Endodermal cell (in vitro differentiated cells): ENCODE data around the gene HSD17B12. TPM values are rescaled to one million over a fixed set of nuclear protein-coding genes. Genes with fewer than 3 reads are reported as not detected.

ENCODE experiments used
- DNase-seq: peaks from one replicate; pipeline ENCODE4 v3.0.0-alpha.2; 2017
- H3K27ac ChIP-seq: 2 replicates; pipeline ENCODE4 v1.5.1; 2013; ENCODE audit warnings: mild to moderate bottlenecking, low read depth, low read length, moderate library complexity
- H3K27me3 ChIP-seq: 2 replicates; pipeline ENCODE4 v1.6.1; 2013; ENCODE audit warnings: mild to moderate bottlenecking, low read length, moderate library complexity; ENCODE audit not compliant: insufficient read depth, control insufficient read depth, poor library complexity, severe bottlenecking
- H3K36me3 ChIP-seq: 2 replicates; pipeline ENCODE4 v1.7.0; 2013; ENCODE audit warnings: mild to moderate bottlenecking, low read length, moderate library complexity; ENCODE audit not compliant: control insufficient read depth, insufficient read depth
- H3K4me1 ChIP-seq: one replicate; pipeline ENCODE4 v1.7.0; 2013; ENCODE audit warnings: low read length; ENCODE audit not compliant: control insufficient read depth, insufficient read depth
- H3K4me3 ChIP-seq: 2 replicates; pipeline ENCODE4 v1.5.1; 2013; ENCODE audit warnings: mild to moderate bottlenecking, low read length, moderate library complexity
- H3K9ac ChIP-seq: 2 replicates; pipeline ENCODE4 v1.6.1; 2013; ENCODE audit warnings: mild to moderate bottlenecking, low read length, moderate library complexity; ENCODE audit not compliant: poor library complexity, severe bottlenecking; ENCODE audit errors: extremely low read depth
- H3K9me3 ChIP-seq: 2 replicates; pipeline ENCODE4 v1.6.1; 2013; ENCODE audit warnings: mild to moderate bottlenecking, low read length, moderate library complexity; ENCODE audit not compliant: control insufficient read depth
- H3K27ac Mint-ChIP-seq: 2 replicates; pipeline ENCODE4 v1.8.0; 2020; ENCODE audit warnings: mixed read lengths
- H3K27me3 Mint-ChIP-seq: 2 replicates; pipeline ENCODE4 v1.8.0; 2021; ENCODE audit warnings: mild to moderate bottlenecking, mixed read lengths; ENCODE audit not compliant: insufficient read depth
- H3K36me3 Mint-ChIP-seq: 2 replicates; pipeline ENCODE4 v1.8.0; 2020; ENCODE audit warnings: low read depth, mixed read lengths
- H3K4me1 Mint-ChIP-seq: 2 replicates; pipeline ENCODE4 v1.8.0; 2020; ENCODE audit warnings: mixed read lengths
- H3K4me3 Mint-ChIP-seq: 2 replicates; pipeline ENCODE4 v1.8.0; 2020; ENCODE audit warnings: mild to moderate bottlenecking, moderate library complexity, mixed read lengths
- H3K9me3 Mint-ChIP-seq: 2 replicates; pipeline ENCODE4 v1.8.0; 2020; ENCODE audit warnings: mild to moderate bottlenecking, mixed read lengths
- WGBS, 2 experiments: methylation state at CpG; one replicate each; pipeline versions ENCODE4 v1.1.5 to v1.1.7; 2013; ENCODE audit warnings: missing lambda C conversion rate in 2 of 2, mixed read lengths in 1 of 2; ENCODE audit not compliant: insufficient coverage in 1 of 2, insufficient read length in 1 of 2; 5-methylcytosine and 5-hydroxymethylcytosine counted together
- total RNA-seq, 2 donors: library from RNA; stranded (reverse); fragmentation: NEBNext Ultra II Directional in 1 of 2; extraction: Animal tissue kit (Norgen Biotek cat#: 25700) in 1 of 2; gene quantifications; 2 replicates in 1 of 2; 3 replicates in 1 of 2; pipeline ENCODE4 v1.2.1, GENCODE V29; 2021
- TF ChIP-seq, protein P1 (sequence below): fragments of 200-600 bp; sonication (generic); conservative IDR thresholded peaks from 2 replicates; pipeline ENCODE4 v1.5.0; 2021; ENCODE audit warnings: antibody characterized with exemption, mild to moderate bottlenecking

HSD17B12 gene
- total RNA-seq, 2 donors from 2014 or later, result 109 to 138 TPM

DNA sequence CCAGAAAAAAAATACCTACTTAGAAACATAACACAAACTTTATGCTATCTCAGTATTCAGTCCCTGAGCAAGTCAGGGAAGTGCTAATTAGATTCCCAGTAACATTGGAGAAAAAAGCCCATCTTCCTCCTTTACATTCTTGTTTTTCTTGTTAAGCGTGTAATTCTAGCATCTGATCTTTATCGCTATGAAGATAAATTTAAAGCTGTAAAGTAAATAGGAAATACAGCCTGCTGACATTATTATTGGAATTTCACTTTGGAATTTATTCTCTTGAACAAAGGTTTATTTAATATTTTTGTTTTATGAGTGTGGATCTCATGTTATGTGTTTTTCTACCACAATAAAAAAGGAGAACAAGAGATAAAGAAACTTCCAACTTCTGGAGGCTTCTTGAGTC lies 214.0 kb downstream of the HSD17B12 start:
- Histone ChIP-seq H3K9ac (no peak overlapping the region), H3K4me1 (no peaks in the 10 kb centered on the region), H3K36me3 (peaks cover 84% of the 10 kb centered on the region), H3K4me3 (no peak overlapping the region), H3K9me3 (no peaks in the 10 kb centered on the region), H3K27me3 (no peaks in the 10 kb centered on the region), H3K27ac (no peak overlapping the region)
- no peak for DNase-seq
- Mint-ChIP-seq H3K27me3 (no peaks in the 10 kb centered on the region), H3K4me3 (no peak overlapping the region), H3K4me1 (no peaks in the 10 kb centered on the region), H3K36me3 (peaks cover 61% of the 10 kb centered on the region), H3K9me3 (no peaks in the 10 kb centered on the region), H3K27ac (no peak overlapping the region)
- TF ChIP-seq, protein P1, sequence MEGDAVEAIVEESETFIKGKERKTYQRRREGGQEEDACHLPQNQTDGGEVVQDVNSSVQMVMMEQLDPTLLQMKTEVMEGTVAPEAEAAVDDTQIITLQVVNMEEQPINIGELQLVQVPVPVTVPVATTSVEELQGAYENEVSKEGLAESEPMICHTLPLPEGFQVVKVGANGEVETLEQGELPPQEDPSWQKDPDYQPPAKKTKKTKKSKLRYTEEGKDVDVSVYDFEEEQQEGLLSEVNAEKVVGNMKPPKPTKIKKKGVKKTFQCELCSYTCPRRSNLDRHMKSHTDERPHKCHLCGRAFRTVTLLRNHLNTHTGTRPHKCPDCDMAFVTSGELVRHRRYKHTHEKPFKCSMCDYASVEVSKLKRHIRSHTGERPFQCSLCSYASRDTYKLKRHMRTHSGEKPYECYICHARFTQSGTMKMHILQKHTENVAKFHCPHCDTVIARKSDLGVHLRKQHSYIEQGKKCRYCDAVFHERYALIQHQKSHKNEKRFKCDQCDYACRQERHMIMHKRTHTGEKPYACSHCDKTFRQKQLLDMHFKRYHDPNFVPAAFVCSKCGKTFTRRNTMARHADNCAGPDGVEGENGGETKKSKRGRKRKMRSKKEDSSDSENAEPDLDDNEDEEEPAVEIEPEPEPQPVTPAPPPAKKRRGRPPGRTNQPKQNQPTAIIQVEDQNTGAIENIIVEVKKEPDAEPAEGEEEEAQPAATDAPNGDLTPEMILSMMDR, result no peak
- WGBS, 2 experiments, result 77 to 80% methylated on average over 1 to 2 of the region's 2 CpGs

DNA sequence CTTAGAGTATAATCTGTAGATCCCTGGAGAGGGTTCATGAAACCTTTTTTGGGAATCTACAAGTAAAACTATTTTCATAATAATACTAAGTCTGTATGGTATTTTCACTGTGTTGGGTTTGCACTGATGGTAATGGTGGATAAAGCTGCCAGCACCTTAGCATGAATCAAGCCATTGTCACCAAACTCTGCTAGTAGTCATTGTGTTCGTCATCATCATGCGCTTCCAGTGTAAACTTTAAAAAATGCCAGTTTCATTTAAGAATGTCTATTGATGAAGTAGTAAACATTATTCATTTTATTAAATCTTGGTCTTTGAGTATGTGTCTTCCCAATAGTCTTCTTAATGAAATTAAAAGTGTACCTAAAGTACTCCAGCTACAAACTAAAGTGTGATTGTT lies 215.1 kb downstream of the HSD17B12 start:
- peaks cover 57% of the 10 kb centered on the region for H3K36me3 Mint-ChIP-seq
- Histone ChIP-seq H3K27me3 (no peaks in the 10 kb centered on the region), H3K36me3 (peaks cover 79% of the 10 kb centered on the region), H3K9me3 (no peaks in the 10 kb centered on the region), H3K9ac (no peak overlapping the region), H3K4me1 (no peaks in the 10 kb centered on the region), H3K4me3 (no peak overlapping the region), H3K27ac (no peak overlapping the region)
- H3K27ac Mint-ChIP-seq, result no peak overlapping the region
- WGBS, 2 experiments, result 100% methylated on average over 1 to 2 of the region's 2 CpGs
- TF ChIP-seq, protein P1, result no peak
- no peaks in the 10 kb centered on the region for H3K9me3 Mint-ChIP-seq
- no peak for DNase-seq
- H3K4me1 Mint-ChIP-seq, result no peaks in the 10 kb centered on the region
- H3K4me3 Mint-ChIP-seq, result no peak overlapping the region
- no peaks in the 10 kb centered on the region for H3K27me3 Mint-ChIP-seq

DNA sequence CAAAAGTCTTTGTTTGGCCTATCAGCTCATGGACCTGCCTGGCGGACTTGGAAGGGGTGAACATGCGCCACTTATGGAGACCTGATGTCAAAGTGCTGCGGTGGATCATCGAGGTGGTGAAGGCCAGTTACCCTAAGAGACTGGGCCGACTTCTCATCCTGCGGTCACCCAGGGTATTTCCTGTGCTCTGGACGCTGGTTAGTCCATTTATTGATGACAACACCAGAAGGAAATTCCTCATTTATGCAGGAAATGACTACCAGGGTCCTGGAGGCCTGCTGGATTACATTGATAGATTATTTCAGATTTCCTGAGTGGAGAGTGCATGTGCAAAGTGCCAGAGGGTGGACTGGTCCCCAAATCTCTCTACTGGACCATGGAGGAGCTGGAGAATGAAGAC lies 218.0 kb downstream of the HSD17B12 start:
- 92 to 93% methylated on average over 7 of the region's 7 CpGs for WGBS, 2 experiments
- no peaks in the 10 kb centered on the region for H3K4me1 ChIP-seq
- no peak for DNase-seq
- Mint-ChIP-seq H3K36me3 (peaks cover 53% of the 10 kb centered on the region), H3K27me3 (no peaks in the 10 kb centered on the region), H3K9me3 (no peaks in the 10 kb centered on the region), H3K4me1 (no peaks in the 10 kb centered on the region), H3K4me3 (no peak overlapping the region), H3K27ac (no peak overlapping the region)
- H3K9ac ChIP-seq, result no peak overlapping the region
- H3K36me3 ChIP-seq, result peaks cover 49% of the 10 kb centered on the region
- no peak overlapping the region for H3K27ac ChIP-seq
- no peaks in the 10 kb centered on the region for H3K9me3 ChIP-seq
- TF ChIP-seq, protein P1, result no peak
- no peaks in the 10 kb centered on the region for H3K27me3 ChIP-seq
- no peak overlapping the region for H3K4me3 ChIP-seq
